PC-3 (cell line): Measurements from ENCODE around the gene PHF12.

ENCODE experiments used
- EZH2 ChIP-seq: fragments of 300-600 bp; sonication (generic); IDR thresholded peaks from one replicate; pipeline ENCODE4 v1.6.1; 2017; ENCODE audit warnings: antibody characterized with exemption, mild to moderate bottlenecking, low read length; ENCODE audit not compliant: unreplicated experiment
- TF ChIP-seq, protein P1 (sequence below): fragments of 300-600 bp; sonication (generic); conservative IDR thresholded peaks from 2 replicates; pipeline ENCODE4 v1.5.1; 2017; ENCODE audit warnings: antibody characterized with exemption, low read depth, mild to moderate bottlenecking, low read length

DNA sequence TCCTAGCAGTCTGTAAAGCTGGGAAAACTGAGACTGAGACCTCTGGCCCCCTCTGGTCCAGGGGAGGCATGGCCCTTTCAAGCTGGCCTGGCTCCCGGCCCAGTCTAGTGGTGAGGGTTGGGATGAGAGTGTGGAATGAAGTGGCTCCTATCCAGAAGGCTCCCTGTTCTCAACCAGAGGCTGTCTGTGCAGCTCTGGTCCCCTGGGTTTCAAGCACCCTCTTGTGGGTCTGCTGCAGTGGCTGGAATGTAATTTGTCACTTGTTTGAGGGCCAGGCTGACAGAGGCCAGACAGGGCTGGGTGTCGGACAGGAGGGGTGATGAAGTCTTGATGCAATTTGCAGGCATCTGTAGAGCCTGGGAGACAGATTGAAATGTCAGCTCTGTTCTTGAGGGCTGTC lies 22.1 kb upstream of the PHF12 start:
- TF ChIP-seq, protein P1, sequence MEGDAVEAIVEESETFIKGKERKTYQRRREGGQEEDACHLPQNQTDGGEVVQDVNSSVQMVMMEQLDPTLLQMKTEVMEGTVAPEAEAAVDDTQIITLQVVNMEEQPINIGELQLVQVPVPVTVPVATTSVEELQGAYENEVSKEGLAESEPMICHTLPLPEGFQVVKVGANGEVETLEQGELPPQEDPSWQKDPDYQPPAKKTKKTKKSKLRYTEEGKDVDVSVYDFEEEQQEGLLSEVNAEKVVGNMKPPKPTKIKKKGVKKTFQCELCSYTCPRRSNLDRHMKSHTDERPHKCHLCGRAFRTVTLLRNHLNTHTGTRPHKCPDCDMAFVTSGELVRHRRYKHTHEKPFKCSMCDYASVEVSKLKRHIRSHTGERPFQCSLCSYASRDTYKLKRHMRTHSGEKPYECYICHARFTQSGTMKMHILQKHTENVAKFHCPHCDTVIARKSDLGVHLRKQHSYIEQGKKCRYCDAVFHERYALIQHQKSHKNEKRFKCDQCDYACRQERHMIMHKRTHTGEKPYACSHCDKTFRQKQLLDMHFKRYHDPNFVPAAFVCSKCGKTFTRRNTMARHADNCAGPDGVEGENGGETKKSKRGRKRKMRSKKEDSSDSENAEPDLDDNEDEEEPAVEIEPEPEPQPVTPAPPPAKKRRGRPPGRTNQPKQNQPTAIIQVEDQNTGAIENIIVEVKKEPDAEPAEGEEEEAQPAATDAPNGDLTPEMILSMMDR = no peak
- no peak for TF ChIP-seq EZH2
